Measurements from ENCODE around the gene JPH2.

DNA sequence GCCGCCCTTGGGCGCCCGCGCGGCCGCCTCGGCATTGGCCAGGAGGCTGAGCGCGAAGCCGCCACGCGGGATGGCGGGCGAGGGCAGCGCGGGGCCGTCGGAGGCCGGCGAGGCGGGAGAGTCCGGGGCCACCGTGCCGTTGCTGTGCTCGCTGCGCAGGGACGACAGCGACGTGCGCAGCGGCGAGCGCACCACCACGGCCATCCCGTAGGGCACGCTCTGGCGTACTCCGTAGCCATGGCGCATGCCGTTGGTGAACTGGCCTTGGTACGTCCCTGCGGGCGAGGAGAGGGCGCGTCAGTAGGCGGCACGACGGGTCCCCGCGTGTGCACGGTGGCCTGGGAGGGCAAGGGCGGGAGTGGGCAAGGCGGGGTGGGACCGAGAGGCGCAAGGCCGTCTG is 26.9 kb downstream of the JPH2 start:
- TF ChIP-seq, protein P1, sequence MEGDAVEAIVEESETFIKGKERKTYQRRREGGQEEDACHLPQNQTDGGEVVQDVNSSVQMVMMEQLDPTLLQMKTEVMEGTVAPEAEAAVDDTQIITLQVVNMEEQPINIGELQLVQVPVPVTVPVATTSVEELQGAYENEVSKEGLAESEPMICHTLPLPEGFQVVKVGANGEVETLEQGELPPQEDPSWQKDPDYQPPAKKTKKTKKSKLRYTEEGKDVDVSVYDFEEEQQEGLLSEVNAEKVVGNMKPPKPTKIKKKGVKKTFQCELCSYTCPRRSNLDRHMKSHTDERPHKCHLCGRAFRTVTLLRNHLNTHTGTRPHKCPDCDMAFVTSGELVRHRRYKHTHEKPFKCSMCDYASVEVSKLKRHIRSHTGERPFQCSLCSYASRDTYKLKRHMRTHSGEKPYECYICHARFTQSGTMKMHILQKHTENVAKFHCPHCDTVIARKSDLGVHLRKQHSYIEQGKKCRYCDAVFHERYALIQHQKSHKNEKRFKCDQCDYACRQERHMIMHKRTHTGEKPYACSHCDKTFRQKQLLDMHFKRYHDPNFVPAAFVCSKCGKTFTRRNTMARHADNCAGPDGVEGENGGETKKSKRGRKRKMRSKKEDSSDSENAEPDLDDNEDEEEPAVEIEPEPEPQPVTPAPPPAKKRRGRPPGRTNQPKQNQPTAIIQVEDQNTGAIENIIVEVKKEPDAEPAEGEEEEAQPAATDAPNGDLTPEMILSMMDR (conservative IDR thresholded peaks at IDR 0.05; ENCODE audit: low read depth, low read length): no peak
- no peak for TF ChIP-seq POLR2A (IDR thresholded peaks at IDR 0.05; ENCODE audit: low read depth, low read length)
- no peak for TF ChIP-seq CEBPB (IDR thresholded peaks at IDR 0.05; ENCODE audit: low read depth, low read length)
- TF ChIP-seq FOS (IDR thresholded peaks at IDR 0.05; ENCODE audit: low read depth, low read length): no peak
- TF ChIP-seq RAD21 (IDR thresholded peaks at IDR 0.05; ENCODE audit: low read length): no peak
- no peak for TF ChIP-seq MXI1 (IDR thresholded peaks at IDR 0.05; ENCODE audit: borderline replicate concordance, low read depth, low read length)
- TF ChIP-seq SMC3 (IDR thresholded peaks at IDR 0.05; ENCODE audit: low read depth, low read length): no peak
- no peak for TF ChIP-seq RCOR1 (IDR thresholded peaks at IDR 0.05; ENCODE audit: insufficient replicate concordance, low read length)
- TF ChIP-seq RFX5 (IDR thresholded peaks at IDR 0.05; ENCODE audit: low read depth, low read length): no peak
- TF ChIP-seq MAFK (IDR thresholded peaks at IDR 0.05; ENCODE audit: low read depth, low read length): no peak
- TF ChIP-seq, protein P2, sequence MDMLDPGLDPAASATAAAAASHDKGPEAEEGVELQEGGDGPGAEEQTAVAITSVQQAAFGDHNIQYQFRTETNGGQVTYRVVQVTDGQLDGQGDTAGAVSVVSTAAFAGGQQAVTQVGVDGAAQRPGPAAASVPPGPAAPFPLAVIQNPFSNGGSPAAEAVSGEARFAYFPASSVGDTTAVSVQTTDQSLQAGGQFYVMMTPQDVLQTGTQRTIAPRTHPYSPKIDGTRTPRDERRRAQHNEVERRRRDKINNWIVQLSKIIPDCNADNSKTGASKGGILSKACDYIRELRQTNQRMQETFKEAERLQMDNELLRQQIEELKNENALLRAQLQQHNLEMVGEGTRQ (IDR thresholded peaks at IDR 0.05; ENCODE audit: low read depth, low read length): no peak
- no peak for TF ChIP-seq CHD1 (IDR thresholded peaks at IDR 0.05; ENCODE audit: low read depth, low read length)
- TF ChIP-seq MAZ (IDR thresholded peaks at IDR 0.05; ENCODE audit: borderline replicate concordance, low read depth, low read length): no peak
